ENCODE data around the gene TLCD2. TPM values are rescaled to one million over a fixed set of nuclear protein-coding genes. Genes with fewer than 3 reads are reported as not detected.
"Not testable (repeated sequence)": the region's sequence is repeated elsewhere in the genome, so short reads cannot be mapped to it uniquely, and the experiment has no call there.

The TLCD2 gene
- total and polyA plus RNA-seq, 5 donors from 2014 or later, result 0.03 to 0.35 (median 0.17) TPM; not detected in 2

- H3K4me3 Mint-ChIP-seq, result peak overlapping the region in 3 of 4 donors; percentile 27 to 73 (median 47)
- peaks cover 24% of the 10 kb centered on the region for H3K36me3 Mint-ChIP-seq
- peak overlapping the region in 1 of 3 donors; percentile 34 for H3K27ac Mint-ChIP-seq
- Histone ChIP-seq H3K4me1 (ENCODE audit: control insufficient read depth, insufficient read depth, low read length, poor library complexity, severe bottlenecking) (peaks cover 25% of the 10 kb centered on the region), H3K4me3 (ENCODE audit: low read depth, low read length) (no peak overlapping the region), H3K9me3 (ENCODE audit: control insufficient read depth in 2 of 2, low read length in 2 of 2) (no peaks in the 10 kb centered on the region), H3K36me3 (ENCODE audit: control insufficient read depth, insufficient read depth, low read length) (peaks cover 21% of the 10 kb centered on the region), H3K27ac (ENCODE audit: insufficient read depth, low read length, poor library complexity, severe bottlenecking) (no peak overlapping the region), H3K27me3 (ENCODE audit: control insufficient read depth, insufficient read depth, low read length) (no peaks in the 10 kb centered on the region)
- H3K9me3 Mint-ChIP-seq, result peaks cover 0 to 5% (median 0%) of the 10 kb centered on the region in 7 donors
- DNase-seq (no peak), ATAC-seq (ENCODE audit: low read depth in 2 of 2) (no peak)
- peaks cover 6% of the 10 kb centered on the region for H3K27me3 Mint-ChIP-seq
- H3K4me1 Mint-ChIP-seq, result peaks cover 9 to 40% (median 15%) of the 10 kb centered on the region in 4 donors
These were observed 24.1 kb downstream of the TLCD2 start for GRCh38 chr17:1686086-1686485.

- ATAC-seq (ENCODE audit: low read depth in 2 of 2), result peak; percentile 99
- Histone ChIP-seq H3K36me3 (ENCODE audit: control insufficient read depth, insufficient read depth, low read length) (peaks cover 36% of the 10 kb centered on the region), H3K27ac (ENCODE audit: insufficient read depth, low read length, poor library complexity, severe bottlenecking) (peak within 1 kb of the TSS; percentile 94), H3K27me3 (ENCODE audit: control insufficient read depth, insufficient read depth, low read length) (no peaks in the 10 kb centered on the region), H3K4me3 (ENCODE audit: low read depth, low read length) (peak within 1 kb of the TSS; percentile 91), H3K9me3 (ENCODE audit: control insufficient read depth in 2 of 2, low read length in 2 of 2) (no peaks in the 10 kb centered on the region), H3K4me1 (ENCODE audit: control insufficient read depth, insufficient read depth, low read length, poor library complexity, severe bottlenecking) (peaks cover 25% of the 10 kb centered on the region)
- Mint-ChIP-seq H3K4me1 (peaks cover 14 to 47% (median 20%) of the 10 kb centered on the region in 4 donors), H3K27ac (peak within 1 kb of the TSS; percentile 98 to 99 (median 99)), H3K9me3 (no peaks in the 10 kb centered on the region), H3K4me3 (peak within 1 kb of the TSS; percentile 94 to 100 (median 100)), H3K36me3 (peaks cover 37% of the 10 kb centered on the region), H3K27me3 (peaks cover 6% of the 10 kb centered on the region)
- peak; percentile 97 to 99 (median 98) for DNase-seq
These were observed 25.6 kb downstream of the TLCD2 start, which contains the start of gene PRPF8 for GRCh38 chr17:1684378-1685189. Gene PRPF8, minus strand, starts transcription at chr17:1684867. Its CDS starts 296 bp downstream, at chr17:1684571.

- ATAC-seq (ENCODE audit: low read depth in 2 of 2) (no peak), DNase-seq (no peak)
- peak overlapping the region; percentile 96 to 99 (median 98) for H3K27ac Mint-ChIP-seq
- Histone ChIP-seq H3K27ac (ENCODE audit: insufficient read depth, low read length, poor library complexity, severe bottlenecking) (peak overlapping the region; percentile 94), H3K4me1 (ENCODE audit: control insufficient read depth, insufficient read depth, low read length, poor library complexity, severe bottlenecking) (peaks cover 25% of the 10 kb centered on the region), H3K36me3 (ENCODE audit: control insufficient read depth, insufficient read depth, low read length) (peaks cover 47% of the 10 kb centered on the region), H3K4me3 (ENCODE audit: low read depth, low read length) (peak overlapping the region; percentile 91), H3K9me3 (ENCODE audit: control insufficient read depth in 2 of 2, low read length in 2 of 2) (no peaks in the 10 kb centered on the region), H3K27me3 (ENCODE audit: control insufficient read depth, insufficient read depth, low read length) (no peaks in the 10 kb centered on the region)
- H3K27me3 Mint-ChIP-seq, result peaks cover 6% of the 10 kb centered on the region
- H3K36me3 Mint-ChIP-seq, result peaks cover 43% of the 10 kb centered on the region
- H3K4me3 Mint-ChIP-seq, result peak overlapping the region; percentile 94 to 100 (median 100)
- peaks cover 14 to 51% (median 20%) of the 10 kb centered on the region in 4 donors for H3K4me1 Mint-ChIP-seq
- H3K9me3 Mint-ChIP-seq, result no peaks in the 10 kb centered on the region
These were observed 26.7 kb downstream of the TLCD2 start for GRCh38 chr17:1683459-1683858.

- Histone ChIP-seq H3K27ac (ENCODE audit: insufficient read depth, low read length, poor library complexity, severe bottlenecking) (no peak overlapping the region), H3K9me3 (ENCODE audit: control insufficient read depth in 2 of 2, low read length in 2 of 2) (no peaks in the 10 kb centered on the region), H3K27me3 (ENCODE audit: control insufficient read depth, insufficient read depth, low read length) (no peaks in the 10 kb centered on the region), H3K4me3 (ENCODE audit: low read depth, low read length) (no peak overlapping the region), H3K36me3 (ENCODE audit: control insufficient read depth, insufficient read depth, low read length) (peaks cover 97% of the 10 kb centered on the region), H3K4me1 (ENCODE audit: control insufficient read depth, insufficient read depth, low read length, poor library complexity, severe bottlenecking) (no peaks in the 10 kb centered on the region)
- peaks cover 64% of the 10 kb centered on the region for H3K36me3 Mint-ChIP-seq
- no peak for DNase-seq
- H3K27me3 Mint-ChIP-seq, result no peaks in the 10 kb centered on the region
- ATAC-seq (ENCODE audit: low read depth in 2 of 2), result no peak
- H3K9me3 Mint-ChIP-seq, result no peaks in the 10 kb centered on the region
- no peak overlapping the region for H3K4me3 Mint-ChIP-seq
- peaks cover 7 to 28% (median 15%) of the 10 kb centered on the region in 4 donors for H3K4me1 Mint-ChIP-seq
- H3K27ac Mint-ChIP-seq, result no peak overlapping the region
These were observed 33.8 kb downstream of the TLCD2 start for GRCh38 chr17:1676401-1676800.

GRCh38 chr17:1673041-1673785 is 37.0 kb downstream of the TLCD2 start:
- Mint-ChIP-seq H3K27ac (no peak overlapping the region), H3K4me1 (peaks cover 18 to 34% (median 19%) of the 10 kb centered on the region in 4 donors), H3K9me3 (no peaks in the 10 kb centered on the region), H3K27me3 (no peaks in the 10 kb centered on the region), H3K4me3 (peak overlapping the region in 2 of 4 donors; percentile 5 to 26), H3K36me3 (peaks cover 63% of the 10 kb centered on the region)
- peak overlapping the region; percentile 0 for H3K27ac ChIP-seq (ENCODE audit: insufficient read depth, low read length, poor library complexity, severe bottlenecking)
- H3K9me3 ChIP-seq (ENCODE audit: control insufficient read depth in 2 of 2, low read length in 2 of 2), result no peaks in the 10 kb centered on the region
- no peaks in the 10 kb centered on the region for H3K27me3 ChIP-seq (ENCODE audit: control insufficient read depth, insufficient read depth, low read length)
- ATAC-seq (ENCODE audit: low read depth in 2 of 2), result peak in 1 of 2 donors; percentile 8
- H3K4me3 ChIP-seq (ENCODE audit: low read depth, low read length), result no peak overlapping the region
- H3K4me1 ChIP-seq (ENCODE audit: control insufficient read depth, insufficient read depth, low read length, poor library complexity, severe bottlenecking), result peaks cover 3% of the 10 kb centered on the region
- no peak for DNase-seq
- peaks cover 94% of the 10 kb centered on the region for H3K36me3 ChIP-seq (ENCODE audit: control insufficient read depth, insufficient read depth, low read length)

- not testable (repeated sequence) for H3K4me1 ChIP-seq (ENCODE audit: control insufficient read depth, insufficient read depth, low read length, poor library complexity, severe bottlenecking); H3K27me3 Mint-ChIP-seq; H3K27me3 ChIP-seq (ENCODE audit: control insufficient read depth, insufficient read depth, low read length); H3K9me3 Mint-ChIP-seq; H3K27ac ChIP-seq (ENCODE audit: insufficient read depth, low read length, poor library complexity, severe bottlenecking); H3K9me3 ChIP-seq (ENCODE audit: control insufficient read depth in 2 of 2, low read length in 2 of 2); ATAC-seq (ENCODE audit: low read depth in 2 of 2); H3K4me3 ChIP-seq (ENCODE audit: low read depth, low read length); H3K4me3 Mint-ChIP-seq; H3K27ac Mint-ChIP-seq; DNase-seq
- Mint-ChIP-seq H3K36me3 (peaks cover 40% of the 10 kb centered on the region), H3K4me1 (peaks cover 5 to 14% (median 9%) of the 10 kb centered on the region in 4 donors)
- H3K36me3 ChIP-seq (ENCODE audit: control insufficient read depth, insufficient read depth, low read length), result peaks cover 74% of the 10 kb centered on the region
These were observed 46.2 kb downstream of the TLCD2 start for GRCh38 chr17:1663934-1664333.

GRCh38 chr17:1661045-1661444 is 49.1 kb downstream of the TLCD2 start:
- Mint-ChIP-seq H3K27ac (no peak overlapping the region), H3K36me3 (peaks cover 49% of the 10 kb centered on the region), H3K27me3 (no peaks in the 10 kb centered on the region)

More at GRCh38 chr17:1661045-1661444, 49.1 kb downstream of the TLCD2 start:
- Histone ChIP-seq H3K9me3 (ENCODE audit: control insufficient read depth in 2 of 2, low read length in 2 of 2) (no peaks in the 10 kb centered on the region), H3K36me3 (ENCODE audit: control insufficient read depth, insufficient read depth, low read length) (peaks cover 81% of the 10 kb centered on the region), H3K4me3 (ENCODE audit: low read depth, low read length) (no peak overlapping the region), H3K27me3 (ENCODE audit: control insufficient read depth, insufficient read depth, low read length) (no peaks in the 10 kb centered on the region), H3K4me1 (ENCODE audit: control insufficient read depth, insufficient read depth, low read length, poor library complexity, severe bottlenecking) (no peaks in the 10 kb centered on the region), H3K27ac (ENCODE audit: insufficient read depth, low read length, poor library complexity, severe bottlenecking) (no peak overlapping the region)
- peaks cover 5 to 12% (median 8%) of the 10 kb centered on the region in 4 donors for H3K4me1 Mint-ChIP-seq
- H3K4me3 Mint-ChIP-seq, result no peak overlapping the region
- ATAC-seq (ENCODE audit: low read depth in 2 of 2), result no peak
- no peaks in the 10 kb centered on the region for H3K9me3 Mint-ChIP-seq
- DNase-seq, result no peak

Measured in CD4-positive, CD25-positive, alpha-beta regulatory T cell (primary cell).